HG02623 (cell line): ENCODE results near the gene FUT4.
"Not testable (repeated sequence)": the region's sequence is repeated elsewhere in the genome, so short reads cannot be mapped to it uniquely, and the experiment has no call there.

Source experiments
- ATAC-seq: cut with Tn5 transposase; IDR thresholded peaks from one replicate; pipeline ENCODE4 v1.9.1; 2021; ENCODE audit warnings: moderate library complexity; ENCODE audit not compliant: unreplicated experiment

The FUT4 gene

DNA sequence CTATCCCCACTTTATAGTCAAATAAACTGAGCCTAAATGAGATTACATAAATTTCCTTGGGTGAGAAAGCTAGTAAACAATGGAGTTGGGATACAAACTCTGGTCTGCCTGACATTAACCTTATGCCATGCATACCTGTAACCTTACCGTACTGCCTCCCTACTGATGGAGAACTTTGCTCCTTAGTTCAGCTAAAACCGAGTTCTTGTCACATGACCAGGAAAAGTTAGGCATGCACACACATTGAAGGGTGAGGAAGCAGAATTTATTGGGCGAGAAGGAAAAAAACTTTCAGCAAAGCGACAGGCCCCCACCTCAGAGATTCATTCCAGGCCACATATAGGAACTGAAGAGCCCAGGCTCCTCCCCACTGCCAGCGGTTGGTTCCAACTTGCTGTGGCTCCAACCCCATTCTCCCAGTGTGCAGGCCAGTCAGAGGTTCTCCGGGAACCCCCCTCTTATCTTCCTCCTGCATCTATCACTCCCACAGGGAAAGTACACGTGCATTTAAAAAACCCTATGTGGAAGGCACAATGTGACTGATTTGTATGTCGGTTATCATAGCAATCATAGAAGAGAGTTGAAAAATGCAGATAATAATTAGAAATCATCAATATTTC lies 20.2 kb downstream of the FUT4 start:
- no peak for ATAC-seq

DNA sequence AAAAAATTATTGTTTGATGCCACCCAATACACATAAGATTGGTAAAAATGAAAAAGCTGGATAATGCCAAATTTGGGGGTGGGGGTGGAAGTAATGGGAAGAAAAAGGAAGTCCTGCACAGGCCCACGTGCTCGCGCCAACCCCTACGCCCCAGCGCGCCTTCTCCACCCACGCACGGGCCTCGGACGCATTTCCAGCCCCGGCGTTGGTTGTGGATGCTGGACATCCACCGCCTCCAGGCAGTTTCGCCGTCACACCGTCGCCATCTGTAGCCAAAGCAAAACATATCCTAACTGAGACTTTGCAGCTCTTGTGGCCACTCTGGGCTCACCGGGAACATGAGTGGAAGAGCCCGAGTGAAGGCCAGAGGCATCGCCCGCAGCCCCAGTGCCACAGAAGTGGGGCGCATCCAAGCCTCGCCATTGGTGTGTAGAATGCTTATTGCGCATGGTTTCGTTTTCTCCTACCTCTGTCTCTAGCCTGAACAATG lies 23.5 kb downstream of the FUT4 start, which contains the start of gene PIWIL4:
PIWIL4 (plus strand) TSS at position 188 of the 490 bp plus-strand sequence; CDS start at position 339, 151 bp downstream.
- no peak for ATAC-seq

DNA sequence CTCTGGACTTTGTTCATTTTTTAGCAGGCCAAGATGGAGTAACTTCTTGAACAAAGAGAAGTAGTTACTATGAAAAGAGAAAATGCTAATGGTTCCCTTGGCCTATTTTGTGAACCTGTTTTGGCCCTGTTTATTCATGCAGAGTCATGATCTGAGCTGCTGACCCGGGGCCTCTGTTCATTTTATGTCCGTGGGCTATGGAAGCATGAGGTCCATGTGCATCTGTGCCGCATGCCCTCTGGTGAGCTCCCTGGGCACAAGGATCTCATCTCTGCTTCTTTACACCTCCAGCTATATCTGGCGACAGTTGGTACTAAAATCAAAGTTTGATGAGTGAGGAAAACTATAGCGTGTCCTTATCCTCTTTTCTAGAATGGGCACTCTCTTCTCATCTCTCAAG lies 24.5 kb downstream of the FUT4 start:
- no peak for ATAC-seq

DNA sequence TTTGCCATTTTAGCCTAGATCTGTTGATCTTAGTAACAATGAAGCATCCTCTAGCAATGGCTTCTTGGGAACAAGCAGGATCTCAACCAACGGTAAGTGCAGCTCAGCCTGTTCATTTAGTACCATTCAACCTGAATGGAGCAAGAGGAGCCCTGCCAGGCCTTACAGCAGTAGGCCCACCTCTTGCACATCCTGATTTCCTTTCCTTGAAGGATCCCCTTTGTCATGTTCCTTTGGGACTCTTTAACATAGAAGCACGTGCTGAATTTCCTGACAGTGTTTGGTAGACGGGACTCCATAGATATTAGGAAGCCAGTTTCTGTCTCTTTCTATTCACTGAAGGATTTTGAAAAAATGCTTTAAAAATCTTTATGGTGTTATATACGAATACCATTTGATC lies 25.0 kb downstream of the FUT4 start:
- no peak for ATAC-seq

DNA sequence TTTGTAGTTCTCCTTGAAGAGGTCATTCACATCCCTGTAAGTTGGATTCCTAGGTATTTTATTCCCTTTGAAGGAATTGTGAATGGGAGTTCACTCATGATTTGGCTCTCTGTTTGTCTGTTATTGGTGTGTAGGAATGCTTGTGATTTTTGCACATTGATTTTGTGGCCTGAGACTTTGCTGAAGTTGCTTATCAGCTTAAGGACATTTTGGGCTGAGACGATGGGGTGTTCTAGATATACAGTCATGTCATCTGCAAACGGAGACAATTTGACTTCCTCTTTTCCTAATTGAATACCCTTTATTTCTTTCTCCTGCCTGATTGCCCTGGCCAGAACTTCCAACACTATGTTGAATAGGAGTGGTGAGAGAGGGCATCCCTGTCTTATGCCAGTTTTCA lies 29.3 kb downstream of the FUT4 start:
- ATAC-seq, result not testable (repeated sequence)

DNA sequence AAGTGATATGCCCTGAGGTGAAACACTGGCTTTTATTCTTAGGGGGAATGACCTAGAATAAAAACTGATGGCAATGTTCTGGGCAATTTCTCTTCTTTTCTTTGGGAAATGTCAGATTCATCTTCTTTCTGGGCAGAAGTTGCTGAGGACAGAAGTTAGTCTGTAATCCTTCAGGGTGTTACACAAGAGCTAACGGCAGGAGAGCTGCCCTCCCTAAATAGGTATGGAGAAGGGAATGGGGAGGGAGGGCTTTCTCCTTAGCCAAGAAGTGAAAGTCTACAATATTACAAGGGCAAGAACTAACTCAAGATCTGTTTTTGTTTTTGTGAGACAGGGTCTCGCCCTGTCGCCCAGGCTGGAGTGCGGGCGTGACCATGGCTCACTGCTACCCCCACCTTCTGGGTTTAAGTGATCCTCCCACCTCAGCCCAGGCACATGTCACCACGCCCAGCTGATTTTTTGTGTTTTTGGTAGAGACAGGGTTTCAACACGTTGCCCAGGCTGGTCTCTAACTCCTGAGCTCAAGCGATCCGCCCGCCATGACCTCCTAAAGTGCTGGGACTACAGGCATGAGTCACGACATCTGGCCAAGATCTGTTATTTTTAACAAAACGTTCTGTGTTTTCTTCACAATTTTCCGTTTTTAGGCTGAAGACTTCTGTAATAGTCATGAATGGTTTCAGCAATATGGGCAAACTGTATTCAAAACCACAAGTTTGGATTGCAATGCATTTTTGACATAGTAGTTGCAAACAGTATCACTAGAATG lies 30.7 kb downstream of the FUT4 start:
- no peak for ATAC-seq

DNA sequence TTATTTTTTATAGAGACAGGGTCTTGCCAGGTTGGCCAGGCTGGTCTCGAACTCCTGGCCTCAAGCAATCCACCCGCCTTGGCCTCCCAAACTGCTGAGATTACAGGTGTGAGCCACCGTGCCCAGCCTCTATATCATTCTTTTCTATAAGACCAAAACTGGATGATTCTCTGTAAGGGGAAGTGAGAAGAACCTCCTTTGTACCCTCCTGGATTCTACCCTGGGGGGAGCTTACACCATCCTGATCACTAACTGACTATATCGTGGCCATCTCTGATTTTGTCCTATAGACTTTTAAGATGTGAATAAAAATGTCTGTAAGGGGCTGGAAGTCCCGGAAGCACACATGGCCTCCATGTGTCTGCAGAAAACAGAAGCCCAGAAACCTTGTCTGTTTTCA lies 32.6 kb downstream of the FUT4 start:
- ATAC-seq, result no peak

DNA sequence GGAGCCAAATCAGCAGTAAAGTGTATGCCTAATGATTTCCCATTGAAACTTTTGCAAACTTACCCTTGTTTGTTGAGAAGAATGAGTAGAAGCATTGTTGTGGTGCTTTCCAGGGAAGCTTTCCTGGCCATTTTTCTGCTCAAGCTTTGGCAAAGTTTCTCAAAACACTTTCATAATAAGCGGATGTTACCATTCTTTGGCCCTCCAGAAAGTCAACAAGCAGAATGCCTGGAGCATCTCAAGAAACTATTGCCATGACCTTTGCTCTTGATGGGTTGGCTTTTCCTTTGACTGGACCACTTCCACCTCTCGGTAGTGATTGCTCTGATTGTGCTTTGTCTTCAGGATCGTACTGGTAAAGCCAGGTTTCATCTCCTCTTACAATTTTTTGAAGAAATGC lies 34.1 kb downstream of the FUT4 start:
- no peak for ATAC-seq

DNA sequence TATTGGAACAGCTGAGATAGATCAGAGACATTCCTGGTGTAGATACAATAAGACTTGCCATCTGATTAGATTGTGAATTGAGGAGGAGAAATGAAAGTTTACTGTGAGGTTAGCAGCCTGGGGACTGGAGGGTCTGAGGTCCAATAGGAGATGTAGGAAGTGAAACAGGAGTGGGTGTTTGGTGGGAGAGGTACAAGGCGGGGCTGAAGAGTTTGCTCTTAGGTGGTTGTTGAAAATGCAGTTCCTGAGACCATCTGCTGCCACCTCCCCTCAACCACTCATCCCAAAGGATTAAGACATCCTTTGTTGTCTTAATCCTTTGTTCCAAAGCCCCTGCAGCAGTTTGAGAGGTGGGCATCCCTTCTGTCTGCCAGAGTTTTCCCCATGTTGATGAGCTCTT lies 38.2 kb downstream of the FUT4 start:
- ATAC-seq, result peak; percentile 45

DNA sequence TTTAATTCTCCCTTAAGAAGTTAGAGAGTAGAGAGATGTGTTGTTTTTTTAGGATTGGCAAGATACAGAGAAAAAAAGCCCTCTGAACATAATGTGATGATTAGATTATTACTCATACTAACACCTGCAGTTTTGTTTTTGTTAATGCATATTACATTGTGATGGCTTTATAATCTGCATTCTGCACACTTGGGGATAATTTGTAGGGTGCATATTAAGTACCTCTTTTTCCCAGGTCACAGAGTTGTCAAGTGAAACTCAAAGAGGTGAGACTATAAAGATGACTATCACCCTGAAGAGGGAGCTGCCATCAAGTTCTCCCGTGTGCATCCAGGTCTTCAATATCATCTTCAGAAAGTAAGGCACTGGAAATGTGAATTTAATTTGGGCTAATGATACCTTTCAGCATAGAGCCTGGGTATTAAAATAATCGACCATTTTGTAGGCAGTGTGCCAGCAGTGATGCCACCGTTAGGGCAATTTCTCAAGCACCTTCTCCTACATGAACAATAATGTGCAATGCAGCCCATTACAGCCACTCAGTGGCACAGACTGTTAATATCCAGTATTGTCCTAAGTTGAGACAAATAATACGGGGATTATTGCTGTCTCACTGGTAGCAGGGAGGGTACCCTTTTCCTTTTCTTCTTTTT lies 39.6 kb downstream of the FUT4 start:
- ATAC-seq, result no peak

DNA sequence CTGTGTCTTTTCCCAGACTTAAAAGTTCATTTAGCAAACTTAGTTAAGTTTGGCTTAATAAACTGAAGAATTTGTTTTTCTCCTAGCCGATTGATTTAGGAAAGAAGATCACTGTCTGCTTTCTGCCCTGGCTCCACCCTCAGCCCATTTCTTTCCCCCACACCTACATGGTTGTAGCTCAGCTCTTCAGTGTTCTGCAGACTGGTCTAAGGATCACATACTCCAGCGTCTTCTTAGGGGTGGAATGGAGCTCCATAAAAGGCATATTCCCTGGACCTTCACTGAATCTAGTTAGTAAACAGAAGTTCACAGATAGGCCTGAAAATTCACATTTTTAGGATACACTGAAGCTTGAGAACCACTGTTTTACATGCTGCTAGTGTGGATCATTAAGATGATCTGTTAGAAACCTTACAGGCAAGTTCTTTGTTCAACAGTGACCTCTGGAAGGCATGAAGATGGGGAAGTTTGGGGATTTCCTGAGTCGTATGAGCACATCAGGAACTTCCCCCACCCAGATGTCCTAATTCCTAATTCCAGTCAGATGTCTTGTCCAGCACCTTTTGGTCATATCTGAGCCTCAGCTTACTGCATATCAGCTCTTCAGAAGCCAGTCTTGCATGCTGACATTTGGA lies 40.3 kb downstream of the FUT4 start:
- peak; percentile 45 for ATAC-seq

DNA sequence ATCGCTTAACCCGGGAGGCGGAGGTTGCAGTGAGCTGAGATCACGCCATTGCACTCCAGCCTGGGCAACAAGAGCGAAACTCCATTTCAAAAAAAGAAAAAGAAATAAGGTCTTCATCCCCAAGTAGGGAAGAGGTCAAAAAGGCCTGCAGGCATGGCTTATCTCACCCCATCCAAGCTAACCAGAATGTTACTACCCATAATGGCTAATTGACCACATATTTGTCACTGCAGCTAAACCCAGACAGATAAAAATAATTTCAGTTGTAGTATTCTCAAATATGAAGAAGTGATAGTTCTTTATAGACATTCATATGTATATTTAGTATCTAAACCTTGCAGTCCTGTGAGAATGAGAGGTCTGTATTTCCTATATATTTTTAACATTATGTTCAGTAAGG lies 41.3 kb downstream of the FUT4 start:
- ATAC-seq, result no peak

DNA sequence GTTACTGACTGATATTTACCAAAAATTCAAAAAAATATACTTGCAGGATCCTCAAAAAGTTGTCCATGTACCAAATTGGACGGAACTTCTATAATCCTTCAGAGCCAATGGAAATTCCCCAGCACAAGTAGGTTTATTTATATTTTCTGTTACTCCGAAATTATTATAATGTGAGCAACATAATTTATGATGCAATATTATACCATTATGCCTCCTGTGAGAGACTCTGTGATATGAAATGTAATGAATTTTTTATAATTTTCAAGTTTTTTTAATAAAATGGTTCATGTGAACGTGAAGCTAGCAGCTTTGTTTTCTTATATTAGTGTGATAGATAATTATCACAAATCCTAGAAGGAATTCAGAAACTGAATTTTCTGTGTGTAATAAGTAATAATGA lies 41.7 kb downstream of the FUT4 start:
- no peak for ATAC-seq

DNA sequence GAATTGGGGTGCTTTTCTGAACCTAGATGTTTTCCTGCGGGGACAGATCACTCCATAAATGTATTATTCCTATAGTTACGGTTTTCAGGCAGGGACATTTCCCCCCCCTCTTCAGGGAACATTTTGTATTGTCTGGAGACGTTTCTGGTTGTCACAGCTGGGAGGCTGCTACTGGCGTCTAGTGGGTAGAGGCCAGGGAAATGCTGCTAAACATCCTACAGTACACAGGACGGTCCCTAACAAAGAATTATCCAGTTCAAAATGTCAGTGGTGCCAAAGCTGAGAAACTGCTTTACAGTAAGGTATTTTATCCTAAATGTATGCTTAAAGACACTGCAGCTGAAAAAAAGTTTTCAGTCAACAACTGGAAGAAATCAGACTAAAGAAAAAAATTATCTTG lies 42.8 kb downstream of the FUT4 start:
- ATAC-seq, result no peak

DNA sequence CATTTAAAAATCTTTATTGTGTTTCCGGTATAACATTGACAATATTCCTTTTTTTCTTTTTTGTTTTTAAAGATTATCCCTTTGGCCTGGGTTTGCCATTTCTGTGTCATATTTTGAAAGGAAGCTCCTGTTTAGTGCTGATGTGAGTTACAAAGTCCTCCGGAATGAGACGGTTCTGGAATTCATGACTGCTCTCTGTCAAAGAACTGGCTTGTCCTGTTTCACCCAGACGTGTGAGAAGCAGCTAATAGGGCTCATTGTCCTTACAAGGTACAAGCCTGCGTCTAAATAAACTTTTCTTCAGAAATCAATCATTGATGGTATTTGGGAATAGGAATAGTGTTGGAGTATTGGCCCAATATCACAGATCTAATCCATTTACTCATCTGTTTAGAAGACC lies 43.3 kb downstream of the FUT4 start:
- ATAC-seq, result no peak

DNA sequence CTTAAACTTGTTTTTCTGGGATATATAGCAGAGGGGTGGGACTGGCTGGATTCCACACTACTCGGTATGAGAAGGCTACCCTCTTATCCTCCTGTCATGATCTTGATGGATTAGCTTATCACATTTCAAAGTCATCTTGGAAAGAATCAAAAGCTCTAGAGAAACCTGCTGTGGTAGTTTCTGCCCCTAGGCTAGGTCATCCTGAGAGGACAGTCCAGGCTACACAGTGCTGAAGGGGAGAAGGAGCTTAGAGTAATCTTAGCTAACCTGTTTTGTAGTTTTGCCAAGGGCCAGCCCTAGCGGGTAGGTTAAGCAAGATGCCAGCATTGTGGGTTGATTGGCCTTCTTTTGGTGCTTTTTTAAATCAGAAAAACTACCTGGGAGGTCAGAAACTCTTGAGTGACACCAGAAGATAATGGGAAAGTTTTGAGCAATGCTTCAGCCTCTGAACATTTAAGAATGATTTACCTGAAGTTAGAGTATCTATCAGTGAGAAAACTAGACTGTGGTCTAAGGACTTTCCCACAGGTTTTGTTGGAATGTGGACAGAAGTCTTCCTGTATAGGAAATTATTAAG lies 44.7 kb downstream of the FUT4 start:
- ATAC-seq, result no peak

DNA sequence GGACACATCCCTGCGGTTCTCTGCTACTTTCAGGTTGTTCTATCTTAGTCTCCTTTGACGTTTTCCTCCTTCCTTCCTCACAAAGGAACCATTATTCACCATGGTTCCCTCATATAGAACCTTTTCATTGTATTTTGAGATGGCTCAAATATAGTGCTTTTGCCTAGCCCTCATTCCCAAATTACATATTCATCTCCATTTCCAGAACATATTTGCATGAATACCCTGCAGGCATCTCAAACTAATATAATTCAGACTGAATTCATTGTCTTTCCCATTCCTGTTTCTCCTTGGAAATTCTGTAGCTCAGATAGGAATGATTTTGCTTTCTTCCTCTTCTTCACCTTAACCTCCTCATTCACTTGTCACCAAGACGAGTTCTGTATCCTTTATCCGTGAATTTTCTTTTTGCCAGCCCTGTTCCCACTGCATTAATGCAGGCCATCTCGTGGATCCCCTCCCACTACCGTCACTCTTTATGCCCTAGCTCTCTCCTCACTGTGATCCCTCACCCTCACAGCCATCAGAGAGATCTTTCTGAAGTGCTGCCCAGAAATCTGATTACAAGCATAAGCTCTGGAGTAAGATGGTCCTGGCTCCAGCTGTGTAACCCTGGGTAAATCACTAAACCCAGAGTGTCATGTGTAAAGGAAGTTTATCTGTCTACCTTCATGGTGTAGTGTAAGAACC lies 46.8 kb downstream of the FUT4 start:
- ATAC-seq, result no peak

DNA sequence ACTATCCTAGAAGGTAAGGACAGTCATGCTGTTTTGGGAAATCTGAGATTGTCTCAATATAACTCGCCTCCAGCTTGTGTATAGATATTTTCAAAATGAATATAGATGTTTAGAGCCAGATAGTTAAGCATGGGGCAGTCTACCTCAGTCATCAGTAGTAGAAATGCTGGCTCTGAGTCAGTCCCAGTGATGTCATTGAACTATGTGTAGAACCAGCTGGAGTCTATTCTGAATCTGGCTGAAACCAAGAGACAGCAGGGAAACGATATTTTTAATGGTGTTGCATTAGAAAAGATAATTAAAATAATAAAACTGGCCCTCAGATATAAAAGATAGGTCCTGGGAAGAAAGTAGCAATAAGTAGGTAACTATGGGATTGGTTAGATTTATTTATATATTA lies 49.3 kb downstream of the FUT4 start:
- peak; percentile 71 for ATAC-seq

DNA sequence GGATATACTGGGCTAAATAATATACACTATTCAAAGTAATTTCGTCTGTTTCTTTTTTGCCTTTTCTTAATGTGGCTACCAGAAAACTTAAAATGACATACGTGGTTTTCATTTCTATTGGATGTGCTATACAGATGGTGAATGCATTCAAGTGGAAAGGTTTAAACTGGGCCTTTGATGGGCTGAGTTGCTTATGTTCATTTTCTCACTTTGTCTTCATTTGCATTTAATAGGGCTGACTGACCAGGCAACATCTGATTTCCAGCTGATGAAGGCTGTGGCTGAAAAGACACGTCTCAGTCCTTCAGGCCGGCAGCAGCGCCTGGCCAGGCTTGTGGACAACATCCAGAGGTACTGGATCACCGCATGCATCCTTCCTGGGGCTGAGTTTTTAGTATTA lies 51.4 kb downstream of the FUT4 start:
- ATAC-seq, result no peak

DNA sequence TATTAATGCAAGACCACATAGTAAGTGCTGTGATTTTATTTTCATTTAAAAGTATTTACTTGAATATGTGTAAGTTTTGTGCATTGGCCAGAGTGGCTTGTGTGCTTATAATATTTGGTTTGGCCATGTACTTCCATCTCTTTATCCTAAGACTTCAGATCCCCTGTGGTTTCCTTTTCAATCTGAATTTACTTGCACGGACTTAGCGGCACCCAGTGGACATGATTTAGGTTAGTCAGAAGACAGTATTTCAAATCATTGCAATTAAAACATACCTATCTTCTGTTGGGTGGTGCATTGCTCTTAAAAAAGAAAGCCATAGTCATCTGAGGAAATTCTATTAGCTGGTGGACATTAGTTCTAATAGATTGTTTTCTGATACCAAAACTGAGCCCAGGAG lies 54.2 kb downstream of the FUT4 start:
- ATAC-seq, result no peak
